Activated CD4-positive, alpha-beta T cell treated with anti-CD3 and anti-CD28 coated beads, Interleukin-2, amount 10 ng/mL, durations not matched to agents 7 days and 5 days (primary cell): ENCODE measurements around the gene HEXB. TPM values are rescaled to one million over a fixed set of nuclear protein-coding genes. Genes with fewer than 3 reads are reported as not detected.
"Not testable (repeated sequence)": the region's sequence is repeated elsewhere in the genome, so short reads cannot be mapped to it uniquely, and the experiment has no call there.

Experiments
- CTCF ChIA-PET: fragments of 350-600 bp; sonication (Branson Sonifier 250); formaldehyde crosslinking; loops from one replicate; lab custom pipeline; 2021; ENCODE audit warnings: antibody characterized with exemption; lab: Charles Lee
- POLR2A ChIA-PET: fragments of 350-600 bp; sonication (Branson Sonifier 250); formaldehyde crosslinking; loops from one replicate; lab custom pipeline; 2021; ENCODE audit warnings: antibody characterized with exemption; lab: Charles Lee
- DNase-seq: peaks from one replicate; pipeline ENCODE4 v3.0.0-alpha.2; 2020
- H3K27ac Mint-ChIP-seq: one replicate; pipeline ENCODE4 v1.8.0; 2021; ENCODE audit warnings: mild to moderate bottlenecking, moderate library complexity, mixed read lengths
- H3K27me3 Mint-ChIP-seq: one replicate; pipeline ENCODE4 v1.8.0; 2021; ENCODE audit warnings: mixed read lengths
- H3K36me3 Mint-ChIP-seq: one replicate; pipeline ENCODE4 v1.8.0; 2021; ENCODE audit warnings: low read depth, mixed read lengths
- H3K4me1 Mint-ChIP-seq: one replicate; pipeline ENCODE4 v1.8.0; 2021; ENCODE audit warnings: mixed read lengths
- H3K4me3 Mint-ChIP-seq: one replicate; pipeline ENCODE4 v1.8.0; 2021; ENCODE audit warnings: mild to moderate bottlenecking, moderate library complexity, mixed read lengths
- H3K9me3 Mint-ChIP-seq: one replicate; pipeline ENCODE4 v1.8.0; 2021; ENCODE audit warnings: mixed read lengths
- total RNA-seq, 2 experiments: library from RNA; stranded (reverse); gene quantifications; one replicate each; pipeline ENCODE4 v1.2.3, GENCODE V29; 2021

HEXB gene
- total RNA-seq, 2 experiments from 2014 or later, result 71.4 to 73.3 TPM

GRCh38 chr5:74685979-74686631 is 1.1 kb downstream of the HEXB start:
- Mint-ChIP-seq H3K4me1 (peaks cover 29% of the 10 kb centered on the region), H3K9me3 (no peaks in the 10 kb centered on the region), H3K27me3 (peaks cover 5% of the 10 kb centered on the region), H3K4me3 (peak overlapping the region; percentile 74), H3K36me3 (peaks cover 18% of the 10 kb centered on the region), H3K27ac (peak overlapping the region; percentile 56)
- ChIA-PET CTCF (interaction anchor here (0.7 kb wide), 1 partner anchor 14 kb away, joined by 3 read pairs; no protein-coding TSS in a partner anchor), POLR2A (no interaction called here)
- peak; percentile 10 for DNase-seq

- H3K27ac Mint-ChIP-seq, result peak overlapping the region; percentile 14
- ChIA-PET POLR2A (interaction anchor here (0.7 kb wide), 1 partner anchor 1895 kb away, joined by 3 read pairs; no protein-coding TSS in a partner anchor), CTCF (no interaction called here)
- H3K4me1 Mint-ChIP-seq, result peaks cover 29% of the 10 kb centered on the region
- H3K27me3 Mint-ChIP-seq, result peaks cover 5% of the 10 kb centered on the region
- H3K4me3 Mint-ChIP-seq, result peak overlapping the region; percentile 74
- no peaks in the 10 kb centered on the region for H3K9me3 Mint-ChIP-seq
- no peak for DNase-seq
- peaks cover 18% of the 10 kb centered on the region for H3K36me3 Mint-ChIP-seq
These were observed 2.1 kb downstream of the HEXB start for GRCh38 chr5:74686962-74687751.

- peaks cover 25% of the 10 kb centered on the region for H3K36me3 Mint-ChIP-seq
- CTCF ChIA-PET, result interaction anchor here (0.8 kb wide), 1 partner anchor 9 kb away, joined by 3 read pairs; no protein-coding TSS in a partner anchor
- no peaks in the 10 kb centered on the region for H3K9me3 Mint-ChIP-seq
- H3K27me3 Mint-ChIP-seq, result no peaks in the 10 kb centered on the region
- H3K4me1 Mint-ChIP-seq, result peaks cover 4% of the 10 kb centered on the region
- H3K4me3 Mint-ChIP-seq, result no peak overlapping the region
- POLR2A ChIA-PET, result no interaction called here
- DNase-seq, result no peak
- no peak overlapping the region for H3K27ac Mint-ChIP-seq
These were observed 8.2 kb downstream of the HEXB start for GRCh38 chr5:74693191-74693590.

- H3K9me3 Mint-ChIP-seq, result peaks cover 3% of the 10 kb centered on the region
- no peaks in the 10 kb centered on the region for H3K4me1 Mint-ChIP-seq
- no peak for DNase-seq
- H3K36me3 Mint-ChIP-seq, result peaks cover 47% of the 10 kb centered on the region
- ChIA-PET CTCF (no interaction called here), POLR2A (no interaction called here)
- H3K4me3 Mint-ChIP-seq, result no peak overlapping the region
- no peaks in the 10 kb centered on the region for H3K27me3 Mint-ChIP-seq
- no peak overlapping the region for H3K27ac Mint-ChIP-seq
These were observed 32.6 kb downstream of the HEXB start for GRCh38 chr5:74717596-74717995.

- ChIA-PET POLR2A (no interaction called here), CTCF (no interaction called here)
- H3K27ac Mint-ChIP-seq, result no peak overlapping the region
- H3K9me3 Mint-ChIP-seq, result peaks cover 3% of the 10 kb centered on the region
- no peak for DNase-seq
- no peaks in the 10 kb centered on the region for H3K4me1 Mint-ChIP-seq
- H3K4me3 Mint-ChIP-seq, result no peak overlapping the region
- H3K27me3 Mint-ChIP-seq, result no peaks in the 10 kb centered on the region
- H3K36me3 Mint-ChIP-seq, result peaks cover 59% of the 10 kb centered on the region
These were observed 37.2 kb downstream of the HEXB start for GRCh38 chr5:74722271-74722670.

GRCh38 chr5:74725331-74725730 is 40.3 kb downstream of the HEXB start:
- H3K4me1 Mint-ChIP-seq, result no peaks in the 10 kb centered on the region
- no peak overlapping the region for H3K4me3 Mint-ChIP-seq
- ChIA-PET POLR2A (no interaction called here), CTCF (no interaction called here)
- H3K36me3 Mint-ChIP-seq, result peaks cover 40% of the 10 kb centered on the region
- peaks cover 3% of the 10 kb centered on the region for H3K9me3 Mint-ChIP-seq
- no peaks in the 10 kb centered on the region for H3K27me3 Mint-ChIP-seq
- DNase-seq, result no peak
- no peak overlapping the region for H3K27ac Mint-ChIP-seq

GRCh38 chr5:74736759-74737158 is 51.7 kb downstream of the HEXB start:
- Mint-ChIP-seq H3K4me1 (no peaks in the 10 kb centered on the region), H3K27ac (no peak overlapping the region), H3K36me3 (peaks cover 35% of the 10 kb centered on the region), H3K4me3 (no peak overlapping the region), H3K9me3 (no peaks in the 10 kb centered on the region), H3K27me3 (no peaks in the 10 kb centered on the region)
- ChIA-PET POLR2A (no interaction called here), CTCF (interaction anchor here (1.3 kb wide), 1 partner anchor 17 kb away, joined by 3 read pairs; no protein-coding TSS in a partner anchor)
- no peak for DNase-seq

- ChIA-PET CTCF (interaction anchor here (1.2 kb wide), 1 partner anchor 15 kb away, joined by 4 read pairs; no protein-coding TSS in a partner anchor), POLR2A (no interaction called here)
- no peak for DNase-seq
- Mint-ChIP-seq H3K9me3 (no peaks in the 10 kb centered on the region), H3K4me1 (no peaks in the 10 kb centered on the region), H3K36me3 (peaks cover 41% of the 10 kb centered on the region), H3K4me3 (no peak overlapping the region), H3K27me3 (no peaks in the 10 kb centered on the region), H3K27ac (no peak overlapping the region)
These were observed 53.4 kb downstream of the HEXB start for GRCh38 chr5:74738406-74738805.

- H3K9me3 Mint-ChIP-seq, DNase-seq, CTCF ChIA-PET, H3K27ac Mint-ChIP-seq, H3K27me3 Mint-ChIP-seq, H3K4me1 Mint-ChIP-seq, POLR2A ChIA-PET, H3K4me3 Mint-ChIP-seq: not testable (repeated sequence)
- peaks cover 40% of the 10 kb centered on the region for H3K36me3 Mint-ChIP-seq
These were observed 63.7 kb downstream of the HEXB start for GRCh38 chr5:74748742-74749141.

GRCh38 chr5:74761241-74761640 is 76.2 kb downstream of the HEXB start:
- Mint-ChIP-seq H3K9me3 (peaks cover 2% of the 10 kb centered on the region), H3K4me3 (no peak overlapping the region), H3K27me3 (no peaks in the 10 kb centered on the region), H3K27ac (no peak overlapping the region), H3K36me3 (peaks cover 33% of the 10 kb centered on the region), H3K4me1 (peaks cover 24% of the 10 kb centered on the region)
- ChIA-PET CTCF (interaction anchor here (0.6 to 1.0 kb wide), 2 partner anchors 12 to 148 kb away, joined by 3 to 4 read pairs; no protein-coding TSS in a partner anchor), POLR2A (no interaction called here)
- no peak for DNase-seq

- peaks cover 28% of the 10 kb centered on the region for H3K4me1 Mint-ChIP-seq
- H3K27me3 Mint-ChIP-seq, result no peaks in the 10 kb centered on the region
- POLR2A ChIA-PET, result no interaction called here
- DNase-seq, result no peak
- no peak overlapping the region for H3K27ac Mint-ChIP-seq
- no peak overlapping the region for H3K4me3 Mint-ChIP-seq
- CTCF ChIA-PET, result interaction anchor here (0.5 kb wide), 1 partner anchor 38 kb away, joined by 6 read pairs; no protein-coding TSS in a partner anchor
- H3K9me3 Mint-ChIP-seq, result no peaks in the 10 kb centered on the region
- H3K36me3 Mint-ChIP-seq, result peaks cover 32% of the 10 kb centered on the region
These were observed 77.6 kb downstream of the HEXB start for GRCh38 chr5:74762599-74762998.

- Mint-ChIP-seq H3K36me3 (peaks cover 28% of the 10 kb centered on the region), H3K27me3 (no peaks in the 10 kb centered on the region), H3K4me1 (peaks cover 35% of the 10 kb centered on the region), H3K4me3 (no peak overlapping the region), H3K9me3 (no peaks in the 10 kb centered on the region), H3K27ac (no peak overlapping the region)
- CTCF ChIA-PET, result interaction anchor here (1.4 kb wide), 1 partner anchor 473 kb away, joined by 3 read pairs; the partner anchor contains the start of gene ANKRD31
- DNase-seq, result no peak
- POLR2A ChIA-PET, result no interaction called here
These were observed 78.5 kb downstream of the HEXB start for GRCh38 chr5:74763504-74763903.

- CTCF ChIA-PET, result no interaction called here
- POLR2A ChIA-PET, result no interaction called here
- peaks cover 31% of the 10 kb centered on the region for H3K36me3 Mint-ChIP-seq
- H3K27ac Mint-ChIP-seq, result no peak overlapping the region
- no peaks in the 10 kb centered on the region for H3K27me3 Mint-ChIP-seq
- peak overlapping the region; percentile 100 for H3K4me3 Mint-ChIP-seq
- no peaks in the 10 kb centered on the region for H3K9me3 Mint-ChIP-seq
- DNase-seq, result no peak
- H3K4me1 Mint-ChIP-seq, result peaks cover 40% of the 10 kb centered on the region
These were observed 80.2 kb downstream of the HEXB start for GRCh38 chr5:74765201-74765600.
